Stomach (tissue), 4 donors: ENCODE results near the gene OST4.

ENCODE experiments used
- CTCF ChIP-seq, 7 experiments: fragments of 450-650 bp in 4 of 7; fragments of 200-600 bp in 3 of 7; sonication (generic) in 3 of 7; IDR thresholded peaks; one replicate each; pipeline ENCODE4 v1.5.1; 2016 to 2019; ENCODE audit warnings: antibody characterized with exemption in 7 of 7, control low read depth in 2 of 7, mild to moderate bottlenecking in 1 of 7
- EP300 ChIP-seq: sonication (generic); formaldehyde crosslinking; IDR thresholded peaks from one replicate; pipeline ENCODE4 v1.6.1; 2017; ENCODE audit warnings: antibody characterized with exemption
- POLR2A ChIP-seq, 4 donors: fragments of 450-650 bp; IDR thresholded peaks; one replicate each; pipeline ENCODE4 v1.6.1; 2016; ENCODE audit warnings: antibody characterized with exemption in 4 of 4, control low read depth in 2 of 4, mild to moderate bottlenecking in 1 of 4, moderate library complexity in 1 of 4
- POLR2AphosphoS5 ChIP-seq, 3 donors: sonication (generic); formaldehyde crosslinking; IDR thresholded peaks; one replicate each; pipeline ENCODE4 v1.6.1; 2016; ENCODE audit warnings: antibody characterized with exemption in 3 of 3

- TF ChIP-seq CTCF (IDR thresholded peaks at IDR 0.05) (no peak), POLR2A (IDR thresholded peaks at IDR 0.05) (no peak), EP300 (no peak), POLR2AphosphoS5 (IDR thresholded peaks at IDR 0.05) (no peak)
These were observed 12.2 kb upstream of the OST4 start for GRCh38 chr2:27083410-27084296.
